C4-2B (cell line): ENCODE results near the gene SORL1.

Source experiments
- ZFX ChIP-seq: fragments of 450-650 bp; IDR thresholded peaks from 2 replicates; pipeline ENCODE4 v1.6.1; 2017
- TF ChIP-seq, protein P1 (sequence below): fragments of 450-650 bp; conservative IDR thresholded peaks from 2 replicates; pipeline ENCODE4 v1.5.1; 2017; ENCODE audit warnings: mild to moderate bottlenecking

DNA sequence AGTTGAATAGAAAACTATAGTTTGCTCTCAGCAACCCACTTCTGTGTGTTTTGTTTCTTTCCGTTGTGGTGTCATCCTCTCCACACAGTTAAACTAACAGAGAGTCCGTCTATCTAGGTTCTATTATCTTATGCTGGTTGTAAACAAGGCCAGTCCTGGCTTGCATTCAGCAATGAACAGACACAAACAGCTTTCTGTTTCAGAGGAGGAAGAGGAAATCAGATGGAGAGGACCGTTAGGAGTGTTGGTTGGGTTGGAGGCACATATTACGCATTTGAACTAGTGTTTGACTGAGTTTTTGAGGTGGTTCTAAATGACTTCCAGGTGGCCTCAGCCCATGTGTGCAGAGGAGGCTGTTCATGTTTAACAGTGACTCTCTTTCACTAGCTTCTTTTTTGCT is 130.2 kb downstream of the SORL1 start:
- TF ChIP-seq, protein P1, sequence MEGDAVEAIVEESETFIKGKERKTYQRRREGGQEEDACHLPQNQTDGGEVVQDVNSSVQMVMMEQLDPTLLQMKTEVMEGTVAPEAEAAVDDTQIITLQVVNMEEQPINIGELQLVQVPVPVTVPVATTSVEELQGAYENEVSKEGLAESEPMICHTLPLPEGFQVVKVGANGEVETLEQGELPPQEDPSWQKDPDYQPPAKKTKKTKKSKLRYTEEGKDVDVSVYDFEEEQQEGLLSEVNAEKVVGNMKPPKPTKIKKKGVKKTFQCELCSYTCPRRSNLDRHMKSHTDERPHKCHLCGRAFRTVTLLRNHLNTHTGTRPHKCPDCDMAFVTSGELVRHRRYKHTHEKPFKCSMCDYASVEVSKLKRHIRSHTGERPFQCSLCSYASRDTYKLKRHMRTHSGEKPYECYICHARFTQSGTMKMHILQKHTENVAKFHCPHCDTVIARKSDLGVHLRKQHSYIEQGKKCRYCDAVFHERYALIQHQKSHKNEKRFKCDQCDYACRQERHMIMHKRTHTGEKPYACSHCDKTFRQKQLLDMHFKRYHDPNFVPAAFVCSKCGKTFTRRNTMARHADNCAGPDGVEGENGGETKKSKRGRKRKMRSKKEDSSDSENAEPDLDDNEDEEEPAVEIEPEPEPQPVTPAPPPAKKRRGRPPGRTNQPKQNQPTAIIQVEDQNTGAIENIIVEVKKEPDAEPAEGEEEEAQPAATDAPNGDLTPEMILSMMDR: no peak
- no peak for TF ChIP-seq ZFX
